Vagina (tissue), 2 donors: ENCODE data around the gene ZNF732.

ENCODE experiments used
- POLR2A ChIP-seq, 2 donors: fragments of 450-650 bp; IDR thresholded peaks; one replicate each; pipeline ENCODE4 v1.6.1; 2017; ENCODE audit warnings: antibody characterized with exemption in 2 of 2, mild to moderate bottlenecking in 2 of 2, moderate library complexity in 2 of 2
- POLR2AphosphoS5 ChIP-seq, 2 donors: sonication (generic); formaldehyde crosslinking; IDR thresholded peaks; one replicate each; pipeline ENCODE4 v1.9.0; 2017; ENCODE audit warnings: antibody characterized with exemption in 2 of 2, mild to moderate bottlenecking in 2 of 2, low read depth in 1 of 2; ENCODE audit not compliant: insufficient read depth in 1 of 2
- TF ChIP-seq, protein P1 (sequence below), 3 experiments: fragments of 450-650 bp in 2 of 3; fragments of 200-600 bp in 1 of 3; sonication (generic) in 1 of 3; IDR thresholded peaks; one replicate each; pipeline ENCODE4 v1.5.1; 2017 to 2019; ENCODE audit warnings: antibody characterized with exemption in 3 of 3, mild to moderate bottlenecking in 2 of 3, moderate library complexity in 2 of 3

DNA sequence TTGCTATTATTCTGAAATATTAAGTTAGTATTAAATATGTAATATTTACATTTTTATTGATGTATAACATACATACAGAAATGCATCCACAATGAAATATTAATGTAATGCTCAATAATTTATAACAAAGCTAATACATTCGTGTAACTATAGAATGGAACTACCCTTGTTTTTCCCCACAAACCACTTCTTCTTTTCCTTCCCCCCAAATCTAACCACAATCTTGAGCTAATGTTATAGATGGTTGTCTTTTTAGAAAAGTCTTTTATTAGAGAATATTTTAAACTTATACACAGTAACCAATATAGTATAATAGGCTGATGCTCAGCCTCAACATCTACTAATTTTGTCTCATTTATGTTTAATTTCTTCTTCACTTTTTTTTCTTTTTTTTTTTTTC lies 4.5 kb upstream of the ZNF732 start:
- TF ChIP-seq POLR2AphosphoS5 (IDR thresholded peaks at IDR 0.05; ENCODE audit: insufficient read depth in 1 of 2, low read depth in 1 of 2): no peak
- TF ChIP-seq, protein P1, sequence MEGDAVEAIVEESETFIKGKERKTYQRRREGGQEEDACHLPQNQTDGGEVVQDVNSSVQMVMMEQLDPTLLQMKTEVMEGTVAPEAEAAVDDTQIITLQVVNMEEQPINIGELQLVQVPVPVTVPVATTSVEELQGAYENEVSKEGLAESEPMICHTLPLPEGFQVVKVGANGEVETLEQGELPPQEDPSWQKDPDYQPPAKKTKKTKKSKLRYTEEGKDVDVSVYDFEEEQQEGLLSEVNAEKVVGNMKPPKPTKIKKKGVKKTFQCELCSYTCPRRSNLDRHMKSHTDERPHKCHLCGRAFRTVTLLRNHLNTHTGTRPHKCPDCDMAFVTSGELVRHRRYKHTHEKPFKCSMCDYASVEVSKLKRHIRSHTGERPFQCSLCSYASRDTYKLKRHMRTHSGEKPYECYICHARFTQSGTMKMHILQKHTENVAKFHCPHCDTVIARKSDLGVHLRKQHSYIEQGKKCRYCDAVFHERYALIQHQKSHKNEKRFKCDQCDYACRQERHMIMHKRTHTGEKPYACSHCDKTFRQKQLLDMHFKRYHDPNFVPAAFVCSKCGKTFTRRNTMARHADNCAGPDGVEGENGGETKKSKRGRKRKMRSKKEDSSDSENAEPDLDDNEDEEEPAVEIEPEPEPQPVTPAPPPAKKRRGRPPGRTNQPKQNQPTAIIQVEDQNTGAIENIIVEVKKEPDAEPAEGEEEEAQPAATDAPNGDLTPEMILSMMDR (IDR thresholded peaks at IDR 0.05): no peak
- no peak for TF ChIP-seq POLR2A (IDR thresholded peaks at IDR 0.05)
